Neuron (in vitro differentiated cells): ENCODE data around the gene SIVA1.

Experiments
- H2AFZ ChIP-seq: one replicate; pipeline ENCODE4 v1.6.1; 2013; ENCODE audit warnings: low read depth, mild to moderate bottlenecking, inconsistent platforms, low read length, moderate library complexity
- H3K27me3 ChIP-seq: one replicate; pipeline ENCODE4 v1.6.1; 2013; ENCODE audit warnings: low read length; ENCODE audit not compliant: insufficient read depth
- H3K36me3 ChIP-seq: one replicate; pipeline ENCODE4 v1.6.1; 2013; ENCODE audit warnings: low read length; ENCODE audit not compliant: insufficient read depth
- H3K4me1 ChIP-seq: one replicate; pipeline ENCODE4 v1.6.1; 2013; ENCODE audit warnings: low read length; ENCODE audit not compliant: insufficient read depth
- H3K4me3 ChIP-seq: 2 replicates; pipeline ENCODE4 v1.5.1; 2013; ENCODE audit warnings: mild to moderate bottlenecking, low read length, moderate library complexity
- H3K9me3 ChIP-seq: one replicate; pipeline ENCODE4 v1.6.1; 2013; ENCODE audit warnings: low read length

SIVA1 gene

GRCh38 chr14:104734051-104734587 lies 18.8 kb upstream of the SIVA1 start:
- Histone ChIP-seq H3K36me3 (no peaks in the 10 kb centered on the region), H3K4me3 (no peak overlapping the region), H3K27me3 (no peaks in the 10 kb centered on the region), H2AFZ (no peak overlapping the region), H3K9me3 (no peaks in the 10 kb centered on the region), H3K4me1 (no peaks in the 10 kb centered on the region)

DNA sequence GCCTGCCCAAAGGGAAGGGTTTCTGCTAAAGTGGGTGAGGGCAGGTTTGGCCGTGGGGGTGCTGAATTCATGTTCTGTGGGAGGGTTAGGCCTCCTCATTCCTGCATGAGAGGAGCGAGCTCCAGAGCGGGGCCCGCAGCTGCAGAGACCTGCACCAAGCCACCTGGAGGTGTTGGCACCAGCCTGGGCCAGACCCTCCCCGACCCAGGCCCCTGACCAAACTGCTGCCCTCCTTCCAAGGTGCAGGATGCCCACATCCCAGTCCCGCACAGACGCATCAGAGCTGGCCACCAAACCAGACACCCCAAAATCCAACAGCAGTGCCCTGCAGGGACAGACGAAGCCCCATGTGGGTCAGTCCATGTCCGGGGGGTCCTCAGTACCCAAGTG lies 18.4 kb upstream of the SIVA1 start:
- H3K27me3 ChIP-seq: no peaks in the 10 kb centered on the region
- no peaks in the 10 kb centered on the region for H3K9me3 ChIP-seq
- no peaks in the 10 kb centered on the region for H3K36me3 ChIP-seq
- no peak overlapping the region for H3K4me3 ChIP-seq
- no peaks in the 10 kb centered on the region for H3K4me1 ChIP-seq
- H2AFZ ChIP-seq: no peak overlapping the region

DNA sequence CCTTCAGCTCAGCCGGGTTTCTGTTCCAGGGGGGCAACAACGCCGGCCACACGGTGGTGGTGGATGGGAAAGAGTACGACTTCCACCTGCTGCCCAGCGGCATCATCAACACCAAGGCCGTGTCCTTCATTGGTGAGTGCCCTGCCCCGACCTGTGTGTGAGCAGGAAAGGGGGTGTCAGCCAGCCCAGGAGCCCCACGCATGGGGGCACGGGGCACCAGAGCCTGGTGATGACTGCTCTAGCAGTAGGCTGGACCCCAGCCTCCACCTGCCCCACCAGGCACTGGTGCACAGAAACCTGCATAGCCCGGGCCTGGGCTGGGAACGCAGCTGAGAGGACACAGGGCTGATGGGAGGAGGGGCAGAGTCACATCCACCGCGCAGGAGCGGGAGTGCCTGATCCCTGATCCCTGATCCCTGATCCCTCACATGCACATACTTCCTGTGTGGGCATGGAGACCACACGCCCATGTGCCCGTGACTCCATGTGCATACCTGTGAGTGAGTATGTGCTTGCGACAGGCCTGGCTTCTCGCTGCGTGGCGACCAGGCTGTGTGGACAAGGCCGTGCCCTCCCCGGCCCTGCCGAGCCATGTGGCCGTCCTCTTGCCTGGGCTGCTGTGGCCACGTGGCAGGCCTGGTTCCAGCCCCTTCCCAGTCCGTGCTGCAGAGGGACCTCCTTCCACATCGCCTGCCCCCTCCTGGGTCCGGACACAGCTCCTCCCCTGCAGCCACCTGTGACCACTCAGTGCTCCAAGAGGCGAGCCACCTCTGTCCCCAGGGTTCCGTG lies 17.8 kb upstream of the SIVA1 start:
- Histone ChIP-seq H3K4me3 (no peak overlapping the region), H3K9me3 (no peaks in the 10 kb centered on the region), H2AFZ (no peak overlapping the region), H3K27me3 (no peaks in the 10 kb centered on the region), H3K4me1 (no peaks in the 10 kb centered on the region), H3K36me3 (peaks cover 2% of the 10 kb centered on the region)

DNA sequence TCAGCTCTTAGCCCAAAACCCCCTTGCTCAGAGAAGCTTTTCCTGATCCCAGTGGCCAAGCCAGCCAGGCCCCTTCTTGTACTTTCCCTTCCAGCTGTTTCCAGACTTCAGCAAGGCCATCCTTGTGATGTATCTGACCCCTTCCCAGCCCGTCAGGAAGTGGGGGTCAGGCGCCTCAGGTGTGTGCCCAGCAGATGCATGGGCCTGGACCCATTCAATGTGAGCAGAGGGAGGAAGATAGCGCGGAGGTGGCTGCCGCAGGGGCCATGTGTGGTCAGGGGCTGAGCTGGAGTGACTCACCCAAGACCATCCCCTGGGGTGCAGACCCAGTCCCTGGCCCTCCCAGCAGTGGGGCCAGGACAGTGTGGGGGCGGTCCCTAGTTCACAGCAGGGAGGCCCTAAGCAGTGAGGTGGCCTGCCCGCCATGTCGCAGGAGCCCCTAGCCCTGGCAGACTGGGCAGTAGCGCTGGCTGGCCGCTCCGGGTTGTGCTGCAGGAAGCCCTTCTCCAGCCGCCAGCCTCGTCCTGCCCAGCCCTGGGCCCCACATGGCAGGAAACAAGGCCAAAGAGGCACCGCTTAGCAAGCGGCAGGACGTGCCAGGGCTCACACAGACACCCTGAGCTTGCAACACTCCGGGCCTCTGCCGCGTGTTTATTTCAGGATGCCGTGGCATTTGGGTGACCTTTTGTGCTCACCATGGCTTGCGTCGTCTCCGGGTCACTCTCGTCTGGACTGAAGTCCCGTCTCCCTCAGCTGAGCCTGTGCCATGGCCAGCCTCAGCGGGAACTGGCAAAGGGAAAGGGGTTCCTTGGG lies 16.9 kb upstream of the SIVA1 start:
- no peaks in the 10 kb centered on the region for H3K4me1 ChIP-seq

DNA sequence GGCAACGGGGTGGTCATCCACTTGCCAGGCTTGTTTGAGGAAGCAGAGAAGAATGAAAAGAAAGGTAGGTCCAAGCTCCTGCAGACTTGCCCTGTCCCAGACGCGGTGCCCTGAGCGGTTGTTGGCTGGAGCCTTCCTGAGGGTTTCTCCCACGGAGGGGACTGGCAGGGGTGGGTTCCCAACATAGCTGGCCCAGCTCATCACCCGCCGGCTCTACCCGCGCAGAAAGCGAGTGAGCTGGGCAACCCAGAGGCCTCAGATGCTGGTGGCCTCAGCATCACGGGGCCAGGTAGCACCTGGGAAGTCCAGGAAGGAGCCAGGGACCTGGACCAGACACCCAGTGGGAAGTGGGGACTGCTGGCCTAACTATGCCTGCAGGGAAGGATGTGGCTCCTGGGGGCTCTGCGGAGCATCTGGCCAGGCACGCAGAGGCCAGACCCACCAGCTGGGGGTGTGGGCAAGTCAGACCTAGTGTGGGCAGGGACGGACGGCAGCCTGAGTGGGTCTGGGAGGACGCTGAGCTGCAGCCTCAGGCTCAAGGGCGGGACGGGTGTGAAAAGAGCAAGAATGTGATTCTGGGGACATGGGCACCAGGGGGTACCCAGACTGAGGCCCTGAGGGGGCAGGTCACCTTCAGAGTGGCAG lies 14.4 kb upstream of the SIVA1 start:
- no peaks in the 10 kb centered on the region for H3K9me3 ChIP-seq
- no peaks in the 10 kb centered on the region for H3K4me1 ChIP-seq
- H3K27me3 ChIP-seq: no peaks in the 10 kb centered on the region
- H2AFZ ChIP-seq: no peak overlapping the region
- peaks cover 3% of the 10 kb centered on the region for H3K36me3 ChIP-seq
- no peak overlapping the region for H3K4me3 ChIP-seq

More for the DNA sequence above, 16.9 kb upstream of the SIVA1 start:
- Histone ChIP-seq H3K36me3 (peaks cover 3% of the 10 kb centered on the region), H3K27me3 (no peaks in the 10 kb centered on the region), H3K9me3 (no peaks in the 10 kb centered on the region), H2AFZ (no peak overlapping the region), H3K4me3 (no peak overlapping the region)

DNA sequence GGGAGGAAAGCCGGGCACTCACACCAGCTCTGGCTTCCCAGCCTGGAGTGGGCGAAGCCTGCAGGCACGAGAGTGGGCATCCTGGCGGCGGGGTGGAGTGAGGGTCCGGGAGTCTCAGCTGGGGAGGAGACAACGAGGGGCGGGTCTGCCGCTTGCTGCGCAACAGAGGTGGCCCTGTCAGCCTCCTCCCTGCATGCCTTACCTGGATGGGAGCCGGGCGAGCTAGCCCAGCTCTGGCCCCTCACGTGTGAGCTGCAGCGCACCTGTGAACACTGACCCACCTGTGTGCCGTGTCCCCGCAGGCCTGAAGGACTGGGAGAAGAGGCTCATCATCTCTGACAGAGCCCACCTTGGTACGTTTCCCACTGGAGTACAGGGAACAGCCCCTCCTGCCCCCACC lies 13.9 kb upstream of the SIVA1 start:
- Histone ChIP-seq H2AFZ (no peak overlapping the region), H3K36me3 (peaks cover 3% of the 10 kb centered on the region)

DNA sequence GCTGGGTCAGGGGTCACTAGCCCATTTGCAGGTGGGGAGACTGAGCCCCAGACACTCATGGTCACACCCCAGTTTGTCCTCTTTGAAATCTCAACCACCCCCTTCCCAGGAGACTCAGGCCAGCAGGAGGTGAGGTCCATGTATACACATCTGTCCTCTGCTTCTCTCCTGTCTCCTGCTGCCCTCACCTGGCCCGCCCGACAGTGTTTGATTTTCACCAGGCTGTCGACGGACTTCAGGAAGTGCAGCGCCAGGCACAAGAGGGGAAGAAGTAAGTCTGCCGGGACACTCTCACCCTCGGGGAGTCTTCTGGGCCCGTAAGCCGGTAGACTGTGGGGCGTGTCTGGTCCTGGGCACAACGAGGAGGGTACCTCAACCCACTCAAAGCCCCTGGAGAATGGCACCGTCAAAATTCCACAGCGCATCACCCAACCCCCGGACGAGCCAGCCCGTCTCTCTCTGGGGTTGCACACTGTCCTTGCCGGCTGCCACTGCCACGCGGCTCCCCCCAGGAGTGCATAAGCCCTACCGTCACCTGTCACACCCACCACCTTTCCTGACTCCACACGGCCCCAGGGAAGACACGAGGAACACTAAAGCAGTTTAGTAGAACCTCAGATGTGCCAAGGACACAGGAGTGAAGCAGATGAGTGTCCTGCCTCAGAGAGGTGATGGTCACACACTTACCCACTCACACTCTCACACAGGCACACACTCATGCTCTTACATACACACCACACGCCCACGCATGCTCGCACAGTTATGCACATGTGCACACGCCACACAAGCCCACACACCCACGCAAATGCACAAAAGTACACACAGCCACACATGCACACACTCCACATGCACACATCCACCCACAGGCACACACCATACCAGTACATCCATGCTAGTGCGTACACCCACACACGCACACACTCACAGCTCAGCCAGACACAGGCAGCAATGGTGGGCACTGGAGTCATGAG lies 13.1 kb upstream of the SIVA1 start:
- H2AFZ ChIP-seq: no peak overlapping the region
- no peaks in the 10 kb centered on the region for H3K27me3 ChIP-seq
- no peaks in the 10 kb centered on the region for H3K9me3 ChIP-seq
- peaks cover 9% of the 10 kb centered on the region for H3K4me1 ChIP-seq
- H3K4me3 ChIP-seq: no peak overlapping the region
- H3K36me3 ChIP-seq: peaks cover 3% of the 10 kb centered on the region

More for the DNA sequence above, 13.9 kb upstream of the SIVA1 start:
- Histone ChIP-seq H3K27me3 (no peaks in the 10 kb centered on the region), H3K9me3 (no peaks in the 10 kb centered on the region), H3K4me3 (no peak overlapping the region), H3K4me1 (peaks cover under 1% of the 10 kb centered on the region)

DNA sequence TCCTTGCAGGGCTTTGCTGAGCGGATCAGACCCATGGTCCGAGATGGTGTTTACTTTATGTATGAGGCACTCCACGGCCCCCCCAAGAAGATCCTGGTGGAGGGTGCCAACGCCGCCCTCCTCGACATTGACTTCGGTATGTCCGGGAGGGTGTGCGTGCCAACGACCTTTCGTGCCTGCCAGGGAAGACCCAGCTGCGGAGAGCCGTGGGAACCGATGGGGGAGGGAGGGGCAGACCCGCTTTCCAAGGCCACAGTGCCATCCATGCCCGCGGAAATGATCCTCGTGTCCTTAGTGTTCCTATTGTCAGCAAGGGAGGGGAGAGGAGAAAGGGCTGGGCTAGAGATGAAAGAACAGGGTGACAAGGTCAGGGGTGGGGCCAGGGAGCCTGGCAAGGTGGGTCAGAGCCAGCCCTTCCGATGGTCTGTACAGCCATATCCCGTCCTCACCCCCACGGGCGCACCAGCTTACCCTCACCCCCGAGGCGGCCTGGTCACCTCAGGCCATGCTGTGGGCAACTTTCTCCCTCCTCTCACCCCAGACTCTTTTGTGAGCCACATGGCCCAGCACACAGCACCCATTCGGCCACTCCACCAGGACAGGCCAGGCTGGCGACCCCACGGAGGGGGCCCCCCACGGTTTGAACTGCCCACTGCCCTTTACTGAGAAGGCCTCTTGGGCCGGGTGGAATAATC lies 11.7 kb upstream of the SIVA1 start:
- Histone ChIP-seq H3K4me1 (peaks cover 10% of the 10 kb centered on the region), H3K36me3 (peaks cover 3% of the 10 kb centered on the region), H2AFZ (no peak overlapping the region), H3K4me3 (no peak overlapping the region), H3K9me3 (no peaks in the 10 kb centered on the region), H3K27me3 (no peaks in the 10 kb centered on the region)

DNA sequence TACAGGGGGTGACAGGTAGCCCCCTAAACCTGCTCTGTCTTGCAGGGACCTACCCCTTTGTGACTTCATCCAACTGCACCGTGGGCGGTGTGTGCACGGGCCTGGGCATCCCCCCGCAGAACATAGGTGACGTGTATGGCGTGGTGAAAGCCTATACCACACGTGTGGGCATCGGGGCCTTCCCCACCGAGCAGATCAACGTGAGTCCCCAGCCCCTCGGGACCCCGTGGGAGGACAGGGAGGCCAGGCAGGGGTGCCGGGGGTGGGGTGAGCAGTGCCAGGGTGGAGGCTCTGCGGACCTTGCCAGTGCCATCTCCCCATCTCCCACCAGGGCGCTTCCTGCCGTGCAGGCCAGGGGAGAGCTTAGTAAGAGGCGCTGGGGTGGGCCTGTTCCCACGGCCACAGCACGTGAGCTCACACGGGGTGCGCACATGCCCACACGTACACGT lies 11.1 kb upstream of the SIVA1 start:
- Histone ChIP-seq H3K9me3 (no peaks in the 10 kb centered on the region), H3K4me1 (peaks cover 10% of the 10 kb centered on the region), H3K36me3 (peaks cover 3% of the 10 kb centered on the region), H3K4me3 (no peak overlapping the region), H2AFZ (no peak overlapping the region), H3K27me3 (no peaks in the 10 kb centered on the region)

DNA sequence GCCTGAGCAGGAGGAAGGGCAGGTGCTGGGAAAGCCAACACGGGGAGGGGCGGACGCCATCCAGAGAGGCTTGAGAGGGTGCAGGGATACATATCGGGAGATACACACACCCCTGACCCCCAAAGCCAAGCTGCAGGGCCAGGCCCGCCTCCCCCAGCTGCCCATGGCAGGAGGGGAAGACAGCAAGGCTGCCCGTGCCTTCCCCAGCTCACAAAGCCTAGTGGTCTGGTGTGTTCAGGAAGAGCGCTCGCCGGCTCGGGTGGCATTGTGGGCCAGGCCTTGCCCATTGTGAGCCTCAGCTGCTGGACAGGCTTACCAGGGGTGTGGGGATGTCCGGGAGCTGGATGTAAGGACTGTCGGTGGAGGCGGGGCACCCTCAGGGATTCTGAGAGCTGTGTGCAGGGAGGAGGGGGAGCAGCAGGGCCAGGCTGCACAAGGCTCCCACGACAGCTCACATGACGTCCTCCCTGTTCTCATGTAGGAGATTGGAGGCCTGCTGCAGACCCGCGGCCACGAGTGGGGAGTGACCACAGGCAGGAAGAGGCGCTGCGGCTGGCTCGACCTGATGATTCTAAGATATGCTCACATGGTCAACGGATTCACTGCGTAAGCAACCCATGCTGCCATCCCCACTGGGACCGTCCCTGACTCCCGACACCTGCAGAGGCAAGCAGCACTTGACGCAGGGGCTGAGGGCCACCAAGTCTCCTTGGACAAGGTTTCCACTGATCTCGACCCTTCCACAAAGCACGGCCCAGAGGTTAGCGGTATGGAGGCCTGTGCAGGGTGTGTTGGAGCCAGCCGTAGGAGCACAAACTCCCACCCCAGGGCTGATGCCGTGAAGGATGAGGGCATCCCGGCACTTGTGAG lies 10.1 kb upstream of the SIVA1 start:
- Histone ChIP-seq H2AFZ (no peak overlapping the region), H3K4me3 (no peak overlapping the region), H3K27me3 (no peaks in the 10 kb centered on the region), H3K9me3 (no peaks in the 10 kb centered on the region), H3K36me3 (peaks cover 3% of the 10 kb centered on the region), H3K4me1 (peaks cover 10% of the 10 kb centered on the region)
